Ishikawa (cell line): Measurements from ENCODE around the gene MIEN1.

Experiments
- CREB1 ChIP-seq: IDR thresholded peaks from 2 replicates; pipeline ENCODE4 v1.6.1; 2012; ENCODE audit warnings: low read depth
- EGR1 ChIP-seq: IDR thresholded peaks from 2 replicates; pipeline ENCODE4 v1.6.1; 2012
- EP300 ChIP-seq: IDR thresholded peaks from 2 replicates; pipeline ENCODE4 v1.6.1; 2012; ENCODE audit warnings: borderline replicate concordance
- FOXM1 ChIP-seq: IDR thresholded peaks from 2 replicates; pipeline ENCODE4 v1.6.1; 2012; ENCODE audit warnings: low read depth, borderline replicate concordance
- RAD21 ChIP-seq: IDR thresholded peaks from 2 replicates; pipeline ENCODE4 v1.6.1; 2012; ENCODE audit warnings: low read depth
- TAF1 ChIP-seq: IDR thresholded peaks from 2 replicates; pipeline ENCODE4 v1.6.1; 2012; ENCODE audit warnings: low read depth, mild to moderate bottlenecking
- TF ChIP-seq, protein P1 (sequence below): IDR thresholded peaks from 2 replicates; pipeline ENCODE4 v1.6.1; 2012
- TF ChIP-seq, protein P2 (sequence below): IDR thresholded peaks from 2 replicates; pipeline ENCODE4 v1.6.1; 2012; ENCODE audit warnings: low read depth, mild to moderate bottlenecking

DNA sequence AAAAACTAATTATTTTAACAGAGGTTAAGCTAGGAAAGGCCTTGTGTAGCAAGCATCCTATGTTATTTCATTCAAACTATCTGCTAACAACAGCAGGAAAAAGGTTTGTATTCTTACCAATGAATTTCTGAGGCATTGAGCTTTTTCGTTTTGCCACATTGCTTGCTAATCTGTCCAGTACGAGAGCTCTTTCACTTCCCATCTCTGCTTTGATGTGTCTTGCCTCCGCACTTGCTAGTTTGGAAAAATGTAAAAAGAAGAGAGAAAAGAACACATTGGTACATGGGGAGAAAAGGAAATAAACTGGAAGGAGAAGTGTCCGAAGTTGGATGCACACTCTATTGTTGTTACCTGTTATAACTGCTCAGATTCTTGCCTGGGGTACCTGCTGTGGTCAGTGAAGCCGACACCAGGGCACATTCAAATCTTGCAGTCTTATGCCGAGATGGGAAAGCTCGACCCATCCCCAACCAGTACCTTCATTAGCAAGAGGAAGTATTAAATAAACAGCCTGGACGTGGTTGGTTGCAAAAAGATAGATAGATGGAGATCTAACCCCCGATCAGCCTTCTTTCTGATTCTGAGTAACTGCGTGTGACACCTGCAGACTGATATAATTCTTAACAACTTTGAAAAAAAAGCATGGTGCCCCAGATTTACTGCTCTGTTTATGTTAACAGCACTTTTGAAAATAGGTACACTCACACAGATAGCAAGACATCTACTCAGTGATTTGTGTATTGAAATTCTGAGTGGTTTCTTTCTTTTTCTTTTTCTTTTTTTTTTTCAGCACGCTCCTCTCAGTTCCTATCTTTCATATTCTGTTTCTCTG is 47.4 kb upstream of the MIEN1 start:
- TF ChIP-seq EP300 (no peak), FOXM1 (no peak), TAF1 (no peak), RAD21 (no peak), CREB1 (no peak), EGR1 (no peak)
- TF ChIP-seq, protein P1, sequence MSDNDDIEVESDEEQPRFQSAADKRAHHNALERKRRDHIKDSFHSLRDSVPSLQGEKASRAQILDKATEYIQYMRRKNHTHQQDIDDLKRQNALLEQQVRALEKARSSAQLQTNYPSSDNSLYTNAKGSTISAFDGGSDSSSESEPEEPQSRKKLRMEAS = no peak
- TF ChIP-seq, protein P2, sequence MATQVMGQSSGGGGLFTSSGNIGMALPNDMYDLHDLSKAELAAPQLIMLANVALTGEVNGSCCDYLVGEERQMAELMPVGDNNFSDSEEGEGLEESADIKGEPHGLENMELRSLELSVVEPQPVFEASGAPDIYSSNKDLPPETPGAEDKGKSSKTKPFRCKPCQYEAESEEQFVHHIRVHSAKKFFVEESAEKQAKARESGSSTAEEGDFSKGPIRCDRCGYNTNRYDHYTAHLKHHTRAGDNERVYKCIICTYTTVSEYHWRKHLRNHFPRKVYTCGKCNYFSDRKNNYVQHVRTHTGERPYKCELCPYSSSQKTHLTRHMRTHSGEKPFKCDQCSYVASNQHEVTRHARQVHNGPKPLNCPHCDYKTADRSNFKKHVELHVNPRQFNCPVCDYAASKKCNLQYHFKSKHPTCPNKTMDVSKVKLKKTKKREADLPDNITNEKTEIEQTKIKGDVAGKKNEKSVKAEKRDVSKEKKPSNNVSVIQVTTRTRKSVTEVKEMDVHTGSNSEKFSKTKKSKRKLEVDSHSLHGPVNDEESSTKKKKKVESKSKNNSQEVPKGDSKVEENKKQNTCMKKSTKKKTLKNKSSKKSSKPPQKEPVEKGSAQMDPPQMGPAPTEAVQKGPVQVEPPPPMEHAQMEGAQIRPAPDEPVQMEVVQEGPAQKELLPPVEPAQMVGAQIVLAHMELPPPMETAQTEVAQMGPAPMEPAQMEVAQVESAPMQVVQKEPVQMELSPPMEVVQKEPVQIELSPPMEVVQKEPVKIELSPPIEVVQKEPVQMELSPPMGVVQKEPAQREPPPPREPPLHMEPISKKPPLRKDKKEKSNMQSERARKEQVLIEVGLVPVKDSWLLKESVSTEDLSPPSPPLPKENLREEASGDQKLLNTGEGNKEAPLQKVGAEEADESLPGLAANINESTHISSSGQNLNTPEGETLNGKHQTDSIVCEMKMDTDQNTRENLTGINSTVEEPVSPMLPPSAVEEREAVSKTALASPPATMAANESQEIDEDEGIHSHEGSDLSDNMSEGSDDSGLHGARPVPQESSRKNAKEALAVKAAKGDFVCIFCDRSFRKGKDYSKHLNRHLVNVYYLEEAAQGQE = no peak
